GM21717 (cell line): Measurements from ENCODE around the gene PUM1.
"Not testable (repeated sequence)": the region's sequence is repeated elsewhere in the genome, so short reads cannot be mapped to it uniquely, and the experiment has no call there.

Experiments
- ATAC-seq: cut with Tn5 transposase; IDR thresholded peaks from one replicate; pipeline ENCODE4 v1.9.1; 2021; ENCODE audit warnings: mild to moderate bottlenecking, moderate library complexity; ENCODE audit not compliant: unreplicated experiment

The PUM1 gene

GRCh38 chr1:31000301-31000700, 65.2 kb downstream of the PUM1 start:
- no peak for ATAC-seq

GRCh38 chr1:30998887-30999286, 66.6 kb downstream of the PUM1 start:
- no peak for ATAC-seq

- no peak for ATAC-seq
These were observed 67.3 kb downstream of the PUM1 start for GRCh38 chr1:30998171-30998570.

- ATAC-seq: no peak
These were observed 68.0 kb downstream of the PUM1 start for GRCh38 chr1:30997463-30998057.

- ATAC-seq: no peak
These were observed 69.4 kb downstream of the PUM1 start for GRCh38 chr1:30995990-30996612.

GRCh38 chr1:30991862-30992606, 73.5 kb downstream of the PUM1 start:
- ATAC-seq: no peak

GRCh38 chr1:30990591-30990990, 74.9 kb downstream of the PUM1 start:
- ATAC-seq: no peak

GRCh38 chr1:30988045-30988444, 77.5 kb downstream of the PUM1 start:
- no peak for ATAC-seq

GRCh38 chr1:30986755-30987154, 78.8 kb downstream of the PUM1 start:
- ATAC-seq: no peak

- no peak for ATAC-seq
These were observed 80.5 kb downstream of the PUM1 start for GRCh38 chr1:30984991-30985503.

GRCh38 chr1:30984165-30984889, 81.2 kb downstream of the PUM1 start:
- no peak for ATAC-seq

GRCh38 chr1:30982937-30983336, 82.6 kb downstream of the PUM1 start:
- ATAC-seq: no peak

- no peak for ATAC-seq
These were observed 83.1 kb downstream of the PUM1 start for GRCh38 chr1:30982431-30982830.

- no peak for ATAC-seq
These were observed 84.3 kb downstream of the PUM1 start for GRCh38 chr1:30981172-30981571.

- no peak for ATAC-seq
These were observed 88.0 kb downstream of the PUM1 start for GRCh38 chr1:30977511-30977910.

GRCh38 chr1:30977105-30977504, 88.4 kb downstream of the PUM1 start:
- ATAC-seq: no peak

- ATAC-seq: no peak
These were observed 89.4 kb downstream of the PUM1 start for GRCh38 chr1:30976143-30976542.

- ATAC-seq: no peak
These were observed 90.3 kb downstream of the PUM1 start for GRCh38 chr1:30975217-30975616.

GRCh38 chr1:30974536-30974935, 91.0 kb downstream of the PUM1 start:
- ATAC-seq: no peak

- ATAC-seq: not testable (repeated sequence)
These were observed 93.2 kb downstream of the PUM1 start for GRCh38 chr1:30972349-30972748.

GRCh38 chr1:30971496-30971895, 94.0 kb downstream of the PUM1 start:
- ATAC-seq: no peak
